ENCODE measurements around the gene PURA. TPM values are rescaled to one million over a fixed set of nuclear protein-coding genes. Genes with fewer than 3 reads are reported as not detected.

PURA gene
- total RNA-seq, 1 experiment from 2014 or later, result 12.2 TPM

- DNase-seq (ENCODE audit: low read depth), result no peak
These were observed 3.9 kb upstream of the PURA start for GRCh38 chr5:140109759-140110645.

GRCh38 chr5:140110646-140110957, 3.3 kb upstream of the PURA start:
- DNase-seq (ENCODE audit: low read depth), result no peak

GRCh38 chr5:140111011-140111858, 2.7 kb upstream of the PURA start:
- DNase-seq (ENCODE audit: low read depth), result no peak

GRCh38 chr5:140111859-140112551, 1.9 kb upstream of the PURA start:
- no peak for DNase-seq (ENCODE audit: low read depth)

DNA sequence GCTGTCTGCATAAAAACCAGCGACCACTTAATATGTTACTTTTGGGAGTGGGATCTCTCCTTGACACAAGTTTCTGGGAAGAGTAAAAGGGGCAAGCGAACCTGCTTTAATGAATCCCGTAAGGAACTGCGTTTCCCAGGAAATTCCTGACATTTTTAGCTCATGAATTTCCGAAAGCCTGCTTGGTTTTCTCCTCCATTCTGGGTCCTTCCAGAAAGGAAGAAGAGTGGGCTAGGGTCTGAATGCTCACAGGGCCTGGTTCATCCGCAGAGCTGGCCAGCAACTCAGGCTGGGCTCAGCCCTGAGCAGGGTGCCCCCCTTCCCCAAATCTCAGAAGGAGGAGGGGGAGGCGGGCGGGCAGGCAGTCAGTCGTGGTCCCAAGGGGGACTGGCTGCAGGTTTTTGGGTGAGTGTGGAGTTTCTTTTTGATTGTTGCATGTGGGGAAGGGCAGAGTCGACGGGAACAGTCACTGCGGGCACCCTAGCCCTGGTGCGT, 1.2 kb upstream of the PURA start:
- peak; percentile 26 for DNase-seq (ENCODE audit: low read depth)

DNA sequence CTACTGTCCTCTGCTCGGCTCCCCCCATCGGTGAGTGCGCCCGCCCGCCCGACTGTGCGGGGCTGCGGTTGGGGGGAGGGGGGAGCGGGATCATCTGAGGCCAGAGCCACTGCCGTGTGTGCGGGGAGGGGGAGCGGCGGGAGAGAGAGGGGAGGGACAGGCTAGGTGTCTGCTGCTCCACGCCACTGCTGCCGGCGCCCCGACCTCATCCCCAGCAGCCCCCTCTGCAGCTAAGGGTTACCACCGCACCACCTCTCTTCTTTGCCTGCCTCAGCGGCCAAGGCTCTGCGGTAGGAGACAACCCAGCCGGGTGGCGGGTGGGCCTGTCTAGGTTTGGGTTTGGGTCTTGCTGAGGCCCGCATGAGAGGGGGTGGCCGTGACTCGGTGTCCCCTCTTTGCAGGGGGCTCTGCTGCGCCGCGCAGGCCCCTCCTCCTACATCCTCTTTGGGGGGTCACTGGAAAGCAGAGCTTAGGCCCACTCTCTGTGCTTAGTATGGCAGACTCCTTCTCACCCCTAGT, 670 bp upstream of the PURA start:
- DNase-seq (ENCODE audit: low read depth), result no peak

DNA sequence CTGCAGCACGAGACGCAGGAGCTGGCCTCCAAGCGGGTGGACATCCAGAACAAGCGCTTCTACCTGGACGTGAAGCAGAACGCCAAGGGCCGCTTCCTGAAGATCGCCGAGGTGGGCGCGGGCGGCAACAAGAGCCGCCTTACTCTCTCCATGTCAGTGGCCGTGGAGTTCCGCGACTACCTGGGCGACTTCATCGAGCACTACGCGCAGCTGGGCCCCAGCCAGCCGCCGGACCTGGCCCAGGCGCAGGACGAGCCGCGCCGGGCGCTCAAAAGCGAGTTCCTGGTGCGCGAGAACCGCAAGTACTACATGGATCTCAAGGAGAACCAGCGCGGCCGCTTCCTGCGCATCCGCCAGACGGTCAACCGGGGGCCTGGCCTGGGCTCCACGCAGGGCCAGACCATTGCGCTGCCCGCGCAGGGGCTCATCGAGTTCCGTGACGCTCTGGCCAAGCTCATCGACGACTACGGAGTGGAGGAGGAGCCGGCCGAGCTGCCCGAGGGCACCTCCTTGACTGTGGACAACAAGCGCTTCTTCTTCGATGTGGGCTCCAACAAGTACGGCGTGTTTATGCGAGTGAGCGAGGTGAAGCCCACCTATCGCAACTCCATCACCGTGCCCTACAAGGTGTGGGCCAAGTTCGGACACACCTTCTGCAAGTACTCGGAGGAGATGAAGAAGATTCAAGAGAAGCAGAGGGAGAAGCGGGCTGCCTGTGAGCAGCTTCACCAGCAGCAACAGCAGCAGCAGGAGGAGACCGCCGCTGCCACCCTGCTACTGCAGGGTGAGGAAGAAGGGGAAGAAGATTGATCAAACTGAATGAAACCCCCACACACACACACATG, 654 bp downstream of the PURA start:
- peak; percentile 56 for DNase-seq (ENCODE audit: low read depth)

DNA sequence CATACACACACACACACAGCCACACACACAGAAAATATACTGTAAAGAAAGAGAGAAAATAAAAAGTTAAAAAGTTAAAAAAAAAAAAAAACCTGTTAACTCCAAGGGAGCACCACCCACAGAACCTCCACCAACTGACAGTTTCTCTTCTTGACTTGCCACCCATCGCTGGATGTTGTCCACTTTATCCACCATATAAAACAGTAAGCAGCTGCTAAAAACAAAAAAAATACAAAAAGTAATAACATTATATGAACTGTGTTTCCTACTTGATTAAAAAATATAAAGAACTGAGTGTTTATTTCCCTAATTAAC, 1.2 kb downstream of the PURA start:
- DNase-seq (ENCODE audit: low read depth), result no peak

GRCh38 chr5:140116716-140117115, 2.8 kb downstream of the PURA start:
- DNase-seq (ENCODE audit: low read depth), result no peak

GRCh38 chr5:140117523-140117922, 3.6 kb downstream of the PURA start:
- no peak for DNase-seq (ENCODE audit: low read depth)

DNA sequence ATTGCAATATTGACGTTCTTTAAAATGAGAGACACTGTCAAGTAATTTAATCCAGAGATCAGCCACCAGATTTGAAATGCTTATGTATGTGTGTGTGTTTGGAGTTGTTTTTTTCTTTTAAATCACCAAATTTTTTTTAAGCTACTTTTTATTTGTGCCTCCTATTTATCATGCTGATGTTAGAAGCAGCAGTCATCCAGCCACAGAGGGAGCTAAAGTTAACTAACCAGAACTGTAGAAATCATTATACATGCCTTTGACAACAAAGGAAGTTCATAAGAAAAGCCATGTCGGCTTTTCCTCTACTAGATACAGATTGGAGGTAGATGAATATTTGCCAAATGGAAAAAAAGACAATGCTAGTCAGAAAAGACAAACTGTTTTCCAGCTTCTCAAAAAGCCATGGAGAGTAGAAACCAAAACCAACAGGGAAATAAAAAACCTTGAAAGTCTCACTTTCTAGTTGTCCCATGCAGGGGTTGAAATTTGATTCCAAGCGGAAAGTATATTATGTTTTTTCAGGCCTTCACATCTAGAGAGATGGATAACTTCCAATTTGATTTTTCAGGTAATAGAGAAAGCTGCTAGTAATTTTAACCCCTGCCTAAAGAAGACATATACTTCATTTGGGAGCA, 4.5 kb downstream of the PURA start:
- DNase-seq (ENCODE audit: low read depth), result peak; percentile 11

- no peak for DNase-seq (ENCODE audit: low read depth)
These were observed 11.7 kb downstream of the PURA start, which contains the start of gene IGIP for GRCh38 chr5:140125637-140126036. TSS of gene IGIP (plus strand) at chr5:140125937. CDS start at chr5:140128477, 2,540 bp downstream.

DNA sequence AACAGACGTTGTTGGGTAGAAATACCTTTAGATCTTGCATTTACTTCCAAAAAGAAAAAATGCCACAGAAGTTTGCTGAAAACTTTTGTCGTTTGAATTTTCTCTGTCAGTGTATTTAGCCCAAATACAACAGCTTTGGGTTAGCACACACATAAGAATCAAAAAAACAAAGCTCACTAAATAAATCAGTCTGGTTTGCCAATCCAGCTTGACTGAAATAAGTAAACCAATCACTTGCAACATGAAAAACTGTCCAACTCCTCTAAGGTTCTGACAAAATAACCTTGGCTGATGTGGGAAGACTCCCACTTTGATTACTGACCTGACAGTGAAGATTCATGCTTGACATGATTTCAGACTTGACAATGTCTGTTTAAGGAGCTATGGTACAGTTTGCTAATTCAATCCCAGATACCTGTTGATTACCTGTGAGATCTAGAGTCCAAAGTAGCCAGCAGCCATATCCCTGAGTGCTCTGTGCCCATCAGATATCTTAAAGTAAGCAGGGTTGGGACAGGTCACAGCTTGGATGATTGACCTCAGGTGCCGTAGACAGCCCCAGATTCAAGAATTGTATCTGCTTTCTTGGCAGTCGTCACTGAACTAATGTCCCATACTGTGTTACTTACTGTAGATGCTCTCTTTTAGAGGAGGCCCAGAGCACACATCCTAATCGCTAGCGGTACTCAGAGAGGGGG, 12.6 kb downstream of the PURA start:
- DNase-seq (ENCODE audit: low read depth), result no peak

GRCh38 chr5:140128376-140128775, 14.5 kb downstream of the PURA start:
- no peak for DNase-seq (ENCODE audit: low read depth)

DNA sequence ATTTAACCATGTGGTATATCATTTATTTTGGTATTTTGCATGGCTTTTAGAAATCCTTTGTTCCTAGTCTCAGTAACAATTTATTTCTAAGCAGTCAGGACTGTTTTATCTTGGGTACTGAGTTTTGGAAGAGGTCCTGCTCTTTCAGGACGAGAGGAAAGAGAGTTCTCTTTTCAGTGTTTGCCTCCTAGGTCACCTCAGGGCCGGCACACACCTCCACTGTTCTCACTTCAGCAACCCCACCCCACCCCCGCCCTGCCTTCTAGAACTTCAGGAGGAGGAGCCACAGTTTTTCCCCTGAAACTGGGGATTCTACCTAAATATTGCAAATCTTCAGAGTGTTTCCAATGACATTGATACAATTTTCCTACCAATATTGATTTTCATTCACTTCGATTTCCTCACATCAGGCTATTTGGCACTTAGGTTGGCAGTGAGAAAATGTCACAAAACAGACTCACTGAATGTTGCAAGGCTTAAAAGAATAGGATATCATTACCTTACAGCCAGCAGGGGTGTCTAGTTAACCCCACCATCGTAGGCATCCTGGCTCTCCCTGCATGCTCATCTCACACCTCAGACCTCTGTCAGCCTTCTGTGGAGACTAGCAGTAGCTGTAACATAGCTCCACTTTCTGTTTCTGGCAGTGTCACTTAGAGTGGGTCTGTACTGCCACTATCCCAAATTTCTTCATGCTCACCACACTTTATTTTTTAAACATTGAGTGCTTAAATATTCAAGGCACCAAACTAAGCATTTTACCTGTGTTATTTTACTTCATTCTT, 17.2 kb downstream of the PURA start:
- no peak for DNase-seq (ENCODE audit: low read depth)

DNA sequence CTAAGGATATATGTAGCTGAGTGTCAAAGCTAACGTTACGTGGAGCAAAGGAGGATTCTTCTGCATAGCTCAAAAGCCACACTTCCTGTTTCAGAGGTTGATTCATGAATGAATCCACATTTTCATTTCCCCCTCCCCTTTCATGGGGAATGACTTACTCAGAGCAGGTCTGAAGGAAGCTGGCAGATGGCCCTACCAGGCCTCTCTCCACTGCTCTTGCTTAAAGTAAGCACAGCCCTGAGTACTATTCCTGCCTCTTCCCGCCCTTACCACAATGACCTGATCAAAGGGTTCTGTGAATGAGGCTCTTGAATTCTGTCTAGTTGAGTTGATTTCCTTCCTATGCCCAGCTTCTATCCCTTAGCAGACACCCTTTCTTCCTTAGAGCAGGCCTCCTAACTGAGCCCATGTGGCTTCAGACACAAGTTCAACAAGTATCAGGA, 18.1 kb downstream of the PURA start:
- peak; percentile 98 for DNase-seq (ENCODE audit: low read depth)

GRCh38 chr5:140133514-140134167, 19.7 kb downstream of the PURA start:
- DNase-seq (ENCODE audit: low read depth), result no peak

- DNase-seq (ENCODE audit: low read depth), result no peak
These were observed 20.5 kb downstream of the PURA start for GRCh38 chr5:140134277-140134935.
